NCI-H510A (cell line): Measurements from ENCODE around the gene CARMIL3.
"Not testable (repeated sequence)": the region's sequence is repeated elsewhere in the genome, so short reads cannot be mapped to it uniquely, and the experiment has no call there.

Experiments
- DNase-seq: peaks from one replicate; lab custom pipeline; 2025; lab: John Stamatoyannopoulos, UW

The CARMIL3 gene

DNA sequence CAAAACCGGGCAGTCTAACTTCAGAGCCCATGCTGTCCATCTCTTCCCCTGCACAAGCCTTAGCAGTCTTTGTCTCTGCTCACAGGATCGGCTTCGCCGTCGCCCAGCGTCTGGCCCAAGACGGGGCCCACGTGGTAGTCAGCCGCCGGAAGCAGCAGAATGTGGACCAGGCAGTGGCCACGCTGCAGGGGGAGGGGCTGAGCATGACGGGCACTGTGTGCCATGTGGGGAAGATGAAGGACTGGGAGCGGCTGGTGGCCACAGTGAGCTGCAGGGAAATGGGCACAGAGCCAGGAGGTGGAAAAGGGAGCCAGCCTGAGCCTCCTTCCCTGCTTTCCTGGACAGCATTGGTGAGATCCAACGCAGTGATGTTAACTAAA, 14.2 kb upstream of the CARMIL3 start:
- peak; percentile 32 for DNase-seq

DNA sequence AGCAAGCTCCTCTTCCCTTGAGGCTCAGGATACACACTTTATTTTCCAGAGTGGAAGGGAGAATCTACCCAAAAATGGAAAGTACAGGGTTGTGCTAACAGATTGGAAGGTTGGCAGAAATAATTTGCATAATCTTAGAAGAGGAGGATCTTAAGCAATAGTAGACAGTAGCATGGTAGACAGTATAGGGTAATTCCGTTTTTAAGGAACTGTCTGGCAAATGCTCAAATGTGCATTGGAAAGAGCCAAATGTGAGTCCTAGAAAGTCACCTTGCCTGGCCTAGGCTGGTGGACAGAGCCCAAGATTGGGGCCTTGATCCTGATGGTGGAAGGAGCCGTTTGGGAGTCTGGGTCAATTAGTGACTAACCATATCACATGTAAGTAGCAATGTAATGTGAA, 13.1 kb upstream of the CARMIL3 start:
- no peak for DNase-seq

DNA sequence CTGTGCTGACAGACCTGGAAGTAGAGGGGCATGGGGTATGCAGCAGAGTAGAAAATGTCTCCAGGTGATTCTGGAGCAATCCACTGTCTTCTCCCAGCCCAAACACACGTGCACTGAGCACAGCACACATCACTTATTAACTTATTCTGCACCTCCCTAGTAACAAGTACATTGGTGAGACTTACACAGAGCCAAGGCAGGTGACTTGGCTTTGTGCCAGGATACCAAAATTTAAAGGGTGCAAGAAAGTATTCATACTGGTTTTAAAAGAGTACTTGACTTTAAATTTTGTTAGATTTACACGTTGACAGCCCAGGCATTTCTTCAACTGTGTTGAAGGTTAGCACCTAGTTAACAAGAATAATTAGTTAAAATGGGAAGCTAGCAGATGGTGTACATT, 11.1 kb upstream of the CARMIL3 start:
- DNase-seq: no peak

DNA sequence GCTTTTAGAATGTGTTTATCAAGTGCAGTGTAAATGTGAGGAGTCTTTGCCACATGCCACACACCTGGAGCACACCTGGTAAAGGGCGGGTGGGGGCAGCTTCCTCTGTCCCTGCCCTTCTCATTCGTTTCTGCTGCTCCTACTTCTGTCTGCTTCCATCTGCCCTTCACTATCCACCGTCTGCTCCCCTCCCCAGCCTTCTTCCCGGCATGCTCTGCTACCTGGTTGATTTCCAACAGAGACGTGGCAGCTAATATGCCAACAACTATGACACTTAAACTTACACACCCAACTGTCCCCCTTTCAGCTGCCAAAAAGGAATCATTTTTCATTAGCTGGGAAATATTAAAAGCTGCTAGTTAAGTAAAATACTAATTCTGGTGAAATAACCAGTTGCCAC, 9.1 kb upstream of the CARMIL3 start:
- DNase-seq: peak; percentile 10

DNA sequence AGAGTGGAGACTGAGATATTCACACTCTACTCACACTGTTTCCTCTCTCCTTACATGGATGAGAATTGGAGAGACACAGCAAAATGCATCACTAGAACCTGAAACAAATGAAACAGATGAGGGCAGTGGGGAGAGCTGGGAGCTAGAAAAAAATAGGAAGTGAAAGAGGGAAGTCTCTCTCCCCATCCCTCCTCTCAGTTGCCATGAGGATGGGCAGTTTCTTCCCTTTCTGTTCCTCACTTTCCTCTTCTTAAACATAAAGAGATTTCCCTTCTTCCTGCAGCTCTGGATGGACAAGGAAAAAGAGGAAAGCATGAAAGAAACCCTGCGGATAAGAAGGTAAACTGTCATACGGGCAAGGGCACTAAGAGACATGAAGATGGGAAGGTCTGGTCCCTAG, 2.8 kb upstream of the CARMIL3 start:
- not testable (repeated sequence) for DNase-seq

DNA sequence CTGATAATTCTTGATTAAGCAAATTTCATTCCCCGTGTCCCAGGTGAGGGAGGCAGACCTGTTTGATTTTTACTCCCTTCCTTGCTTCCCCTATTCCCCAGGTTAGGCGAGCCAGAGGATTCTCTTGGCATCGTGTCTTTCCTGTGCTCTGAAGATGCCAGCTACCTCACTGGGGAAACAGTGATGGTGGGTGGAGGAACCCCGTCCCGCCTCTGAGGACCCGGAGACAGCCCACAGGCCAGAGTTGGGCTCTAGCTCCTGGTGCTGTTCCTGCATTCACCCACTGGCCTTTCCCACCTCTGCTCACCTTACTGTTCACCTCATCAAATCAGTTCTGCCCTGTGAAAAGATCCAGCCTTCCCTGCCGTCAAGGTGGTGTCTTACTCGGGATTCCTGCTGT, 1.1 kb upstream of the CARMIL3 start:
- DNase-seq: not testable (repeated sequence)

DNA sequence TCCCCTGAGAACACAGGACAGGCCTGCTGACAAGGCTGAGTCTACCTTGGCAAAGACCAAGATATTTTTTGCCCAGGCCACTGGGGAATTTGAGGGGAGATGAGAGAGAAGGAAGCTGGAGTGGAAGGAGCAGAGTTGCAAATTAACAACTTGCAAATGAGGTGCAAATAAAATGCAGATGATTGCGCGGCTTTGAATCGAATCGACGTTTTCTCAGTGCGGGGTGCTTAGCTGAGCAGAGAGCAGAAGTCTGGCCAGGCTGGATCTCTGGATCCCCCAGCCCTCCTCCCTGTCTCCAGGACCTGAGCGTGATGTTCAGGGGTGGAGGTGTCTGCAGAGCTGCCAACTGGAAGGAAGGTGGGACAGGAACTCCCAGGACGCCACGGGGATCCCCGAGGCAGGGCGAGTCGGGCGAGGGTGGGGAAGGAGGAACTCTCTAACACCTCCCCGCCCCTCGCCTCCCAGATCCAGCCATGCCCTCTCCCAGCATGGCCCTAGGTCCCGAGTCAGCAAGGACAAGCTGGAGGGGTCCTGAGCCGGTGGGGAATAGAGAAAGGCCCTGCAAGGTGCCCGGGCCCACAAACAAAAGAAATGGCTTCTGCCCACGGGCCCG, 527 bp upstream of the CARMIL3 start:
- no peak for DNase-seq

DNA sequence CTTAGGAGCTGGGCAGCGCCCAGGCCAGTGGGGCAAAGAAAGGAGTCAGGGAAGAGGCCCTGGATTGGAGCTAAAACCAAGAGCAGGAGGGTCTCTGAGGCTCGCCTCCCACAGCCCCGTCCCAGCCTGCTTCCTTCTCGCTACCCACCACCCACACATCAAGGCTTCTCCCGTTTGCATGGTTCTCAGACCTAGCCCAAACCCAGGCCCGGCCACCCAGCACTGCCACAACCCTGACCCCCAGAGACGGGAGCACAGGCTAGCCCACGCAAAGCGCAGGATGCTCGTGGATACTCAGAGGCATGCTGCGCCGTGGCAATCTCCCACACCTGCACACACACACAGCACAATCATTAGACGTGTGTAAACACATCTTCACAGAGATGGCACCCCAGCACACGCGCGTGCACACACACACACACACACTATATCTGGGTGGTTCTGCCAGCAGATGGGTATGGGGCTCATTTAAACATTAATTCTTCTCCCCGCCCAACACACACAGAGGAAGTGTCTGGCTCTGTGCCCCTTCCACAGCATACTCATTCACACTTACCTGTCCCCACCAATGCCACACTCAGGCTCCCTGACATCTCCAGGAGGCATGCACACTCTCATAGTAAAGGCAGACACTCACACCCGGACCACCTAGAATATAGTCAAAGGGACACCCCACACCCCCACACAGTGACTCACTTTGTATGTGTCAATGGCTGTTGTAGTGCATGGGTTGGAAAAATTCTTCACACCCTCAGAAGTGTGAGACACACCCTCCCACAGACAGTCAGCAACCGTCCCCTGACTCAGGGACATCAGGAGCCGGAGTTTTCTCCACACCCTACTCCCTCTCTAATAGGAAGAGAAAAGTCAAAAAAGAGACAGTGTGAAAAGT, 1.1 kb downstream of the CARMIL3 start:
- DNase-seq: no peak

DNA sequence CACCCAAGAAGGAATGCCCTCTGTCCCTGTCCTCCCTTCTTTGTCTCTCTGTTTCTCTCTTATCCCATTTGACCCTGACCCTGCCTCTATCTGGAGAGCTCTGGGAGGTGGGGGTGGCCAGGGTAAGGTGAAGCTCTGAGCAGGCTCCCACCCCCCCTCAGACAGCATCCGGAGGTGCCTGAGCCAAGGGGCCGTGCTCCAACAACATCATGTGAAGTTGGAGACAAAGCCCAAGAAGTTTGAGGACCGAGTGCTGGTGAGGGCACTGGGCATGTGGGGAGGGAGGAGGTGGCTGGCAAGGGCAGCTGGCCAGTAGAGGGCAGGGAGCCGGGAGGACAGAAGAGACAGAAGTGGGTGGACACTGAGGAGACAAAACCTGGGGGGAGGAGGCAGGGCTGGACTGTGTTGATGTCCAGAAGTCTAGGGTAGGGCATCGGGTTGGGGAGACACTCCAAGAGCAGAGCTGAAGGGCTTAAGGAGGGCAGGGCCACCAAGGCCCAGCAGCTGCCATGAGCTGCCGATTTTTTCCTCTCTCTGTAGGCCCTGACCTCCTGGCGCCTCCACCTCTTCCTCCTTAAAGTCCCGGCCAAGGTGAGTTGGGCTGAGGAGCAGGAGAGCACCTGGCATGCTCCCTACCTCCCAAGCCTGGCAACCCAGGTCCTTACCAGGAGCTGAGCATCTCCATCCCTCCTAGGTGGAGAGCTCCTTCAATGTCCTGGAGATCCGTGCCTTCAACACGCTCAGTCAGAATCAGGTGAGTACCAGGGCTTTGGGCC, 1.9 kb downstream of the CARMIL3 start:
- DNase-seq: no peak

DNA sequence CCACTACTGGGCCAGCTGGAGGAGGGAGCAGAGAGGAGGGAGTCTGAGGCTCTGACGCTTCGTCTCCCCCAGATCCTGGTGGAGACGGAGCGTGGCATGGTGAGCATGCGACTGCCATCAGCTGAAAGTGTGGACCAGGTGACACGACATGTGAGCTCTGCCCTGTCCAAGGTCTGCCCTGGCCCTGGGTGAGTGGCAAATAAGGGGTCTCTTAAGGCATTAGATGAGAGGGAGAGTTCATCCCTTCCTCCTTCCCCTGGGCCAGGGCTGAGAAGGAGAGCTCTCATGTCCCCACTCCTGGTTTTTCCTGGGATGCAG, 2.5 kb downstream of the CARMIL3 start:
- no peak for DNase-seq

DNA sequence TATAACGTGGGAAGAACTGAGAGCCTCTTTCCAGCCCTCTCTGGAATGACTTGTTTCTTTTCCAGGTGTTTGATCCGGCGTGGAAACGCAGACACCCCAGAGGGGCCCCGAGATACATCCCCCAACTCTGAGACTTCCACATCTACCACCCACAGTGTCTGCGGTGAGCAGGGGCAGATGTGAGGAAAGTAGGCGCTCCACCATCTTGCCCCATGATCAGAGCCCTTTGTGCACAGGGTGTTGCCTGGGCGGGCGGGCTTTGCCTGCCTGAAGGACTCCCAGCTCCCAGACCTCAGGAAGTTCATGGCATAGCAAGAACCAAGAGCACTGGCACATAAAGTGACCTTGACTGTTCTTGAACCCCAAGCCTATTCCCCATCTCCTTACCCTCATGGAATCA, 2.8 kb downstream of the CARMIL3 start:
- no peak for DNase-seq

DNA sequence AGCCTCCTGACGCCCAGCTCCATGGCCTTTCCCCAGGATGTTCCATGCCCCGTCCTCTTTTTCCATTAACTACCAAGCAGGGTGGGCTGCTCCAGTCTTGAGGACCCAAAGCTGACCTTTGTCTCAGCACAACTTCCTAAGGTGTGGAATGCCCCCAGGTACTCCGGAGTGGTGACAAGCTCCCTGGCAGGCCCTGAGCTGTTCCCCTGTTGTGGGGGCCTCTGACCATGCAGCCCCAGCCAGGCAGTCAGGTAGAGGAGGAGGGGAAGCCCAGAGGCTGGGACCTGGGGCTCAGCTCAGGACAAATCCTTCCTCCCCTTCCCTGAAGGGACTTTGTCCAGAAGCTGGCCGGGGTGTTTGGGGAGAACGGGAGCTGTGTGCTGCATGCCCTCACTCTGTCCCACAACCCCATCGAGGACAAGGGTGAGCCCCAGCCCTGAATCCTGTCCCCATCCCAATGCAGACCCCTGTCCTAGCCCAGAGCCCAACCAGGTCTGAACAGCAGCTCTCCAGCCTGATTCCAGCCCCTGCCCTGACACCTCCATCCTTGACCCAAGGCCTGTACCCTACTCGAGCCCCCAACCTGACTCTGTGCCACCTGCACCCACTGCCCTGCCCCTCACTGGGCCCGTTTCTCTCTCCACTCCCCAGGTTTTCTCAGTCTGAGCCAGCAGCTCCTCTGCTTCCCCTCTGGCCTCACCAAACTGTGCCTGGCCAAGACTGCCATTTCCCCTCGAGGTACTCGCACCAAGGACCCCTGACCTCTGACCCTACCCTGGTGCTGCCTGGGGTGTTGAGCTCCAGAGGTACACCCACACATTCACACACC, 4.4 kb downstream of the CARMIL3 start:
- DNase-seq: no peak

DNA sequence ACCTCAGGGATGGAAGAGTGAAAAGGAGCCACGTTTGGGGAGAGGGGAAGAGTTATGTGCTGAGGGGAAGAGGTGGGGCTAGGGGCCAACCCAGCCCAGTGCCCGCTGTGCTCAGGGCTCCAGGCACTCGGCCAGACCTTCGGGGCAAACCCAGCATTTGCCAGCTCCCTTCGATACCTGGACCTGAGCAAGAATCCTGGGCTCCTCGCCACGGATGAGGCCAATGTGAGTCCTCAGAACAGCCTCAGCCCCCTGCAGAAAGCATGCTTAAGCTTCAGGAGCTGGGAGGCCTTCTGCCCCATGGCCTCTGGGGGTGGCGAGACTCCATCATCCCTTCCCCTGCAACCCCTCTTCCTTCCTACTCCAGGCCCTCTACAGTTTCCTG, 5.0 kb downstream of the CARMIL3 start:
- no peak for DNase-seq

DNA sequence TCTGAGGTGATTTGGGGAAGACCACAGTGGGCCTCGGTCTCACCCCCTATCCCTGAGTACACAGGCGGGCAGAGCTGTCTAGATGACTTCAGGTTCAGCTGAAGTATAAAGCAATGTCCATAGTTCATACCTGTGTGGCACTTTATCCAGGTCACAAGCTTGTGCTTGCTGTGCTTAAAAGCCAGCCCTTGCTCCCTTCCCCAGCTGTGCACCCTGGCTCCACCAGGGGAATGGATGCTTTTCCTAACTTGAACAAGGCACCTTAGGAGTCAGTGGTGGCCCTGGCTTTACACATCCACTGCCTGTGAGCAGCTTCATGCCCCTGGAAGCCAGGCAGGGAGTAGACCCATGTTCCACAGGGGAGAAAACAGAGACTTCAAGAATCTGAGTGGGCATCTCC, 5.5 kb downstream of the CARMIL3 start:
- DNase-seq: no peak

DNA sequence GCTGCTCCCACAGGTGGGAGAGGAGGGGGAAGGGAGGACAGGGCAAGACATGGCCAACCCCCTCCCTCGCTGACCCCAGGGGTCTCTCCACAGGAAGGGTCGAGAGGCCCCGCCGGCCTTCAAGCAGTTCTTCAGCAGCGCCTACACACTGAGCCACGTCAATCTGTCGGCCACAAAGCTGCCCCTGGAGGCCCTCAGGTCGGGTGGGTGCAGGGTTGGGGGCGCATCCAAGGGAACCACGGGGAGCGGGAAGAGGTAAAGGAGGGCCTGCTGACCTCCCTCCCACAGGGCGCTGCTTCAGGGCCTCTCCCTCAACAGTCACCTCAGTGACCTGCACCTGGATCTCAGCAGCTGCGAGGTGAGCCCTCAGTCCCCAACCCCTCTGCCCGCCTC, 6.1 kb downstream of the CARMIL3 start:
- no peak for DNase-seq

DNA sequence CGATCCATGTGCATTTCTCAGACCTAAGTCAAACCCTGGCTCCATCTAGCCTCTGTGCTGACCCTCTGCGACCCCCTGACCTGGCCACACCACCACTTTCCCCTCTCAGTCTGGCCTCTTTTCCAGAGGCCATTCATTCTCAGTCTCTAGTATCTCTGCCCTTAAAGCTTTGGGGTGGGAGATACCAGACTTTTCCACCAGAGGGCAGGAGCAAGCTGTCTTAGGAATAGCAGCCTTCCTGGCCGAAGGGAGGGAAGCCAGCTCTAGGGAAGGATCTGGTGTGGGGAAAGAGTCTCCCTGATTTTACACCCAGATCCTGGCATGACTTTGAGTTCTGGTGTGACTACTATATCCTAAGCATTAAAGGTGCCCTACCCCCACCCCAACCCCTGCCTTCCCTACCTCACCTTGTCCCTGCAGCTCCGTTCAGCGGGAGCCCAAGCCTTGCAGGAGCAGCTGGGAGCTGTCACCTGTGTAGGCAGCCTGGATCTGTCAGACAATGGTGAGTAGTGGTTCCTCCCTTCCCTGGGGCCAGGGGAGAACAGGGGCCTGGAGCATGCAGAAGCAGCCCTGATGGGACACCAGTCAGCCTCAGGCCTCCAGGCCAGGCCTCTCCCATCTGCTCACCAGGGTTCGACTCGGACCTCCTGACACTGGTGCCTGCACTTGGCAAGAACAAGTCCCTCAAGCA, 6.6 kb downstream of the CARMIL3 start:
- DNase-seq: no peak

DNA sequence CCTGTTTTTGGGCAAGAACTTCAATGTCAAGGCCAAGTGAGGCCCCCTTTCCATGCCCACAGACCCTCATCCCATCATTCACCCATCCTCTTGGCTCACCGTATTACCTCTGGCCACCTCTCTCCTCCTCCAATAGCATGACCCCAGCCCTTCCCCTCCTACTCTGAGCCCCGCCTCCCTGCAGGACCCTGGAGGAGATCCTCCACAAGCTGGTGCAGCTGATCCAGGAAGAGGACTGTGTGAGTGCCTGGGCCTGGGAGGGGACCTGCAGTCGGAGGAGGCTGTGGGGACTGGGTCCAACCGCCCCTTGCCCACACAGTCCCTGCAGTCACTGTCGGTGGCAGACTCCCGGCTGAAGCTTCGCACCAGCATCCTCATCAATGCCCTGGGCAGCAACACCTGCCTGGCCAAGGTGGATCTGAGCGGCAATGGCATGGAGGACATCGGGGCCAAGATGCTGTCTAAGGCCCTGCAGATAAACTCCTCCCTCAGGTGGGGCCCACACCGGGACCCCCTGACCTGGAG, 7.2 kb downstream of the CARMIL3 start:
- no peak for DNase-seq

DNA sequence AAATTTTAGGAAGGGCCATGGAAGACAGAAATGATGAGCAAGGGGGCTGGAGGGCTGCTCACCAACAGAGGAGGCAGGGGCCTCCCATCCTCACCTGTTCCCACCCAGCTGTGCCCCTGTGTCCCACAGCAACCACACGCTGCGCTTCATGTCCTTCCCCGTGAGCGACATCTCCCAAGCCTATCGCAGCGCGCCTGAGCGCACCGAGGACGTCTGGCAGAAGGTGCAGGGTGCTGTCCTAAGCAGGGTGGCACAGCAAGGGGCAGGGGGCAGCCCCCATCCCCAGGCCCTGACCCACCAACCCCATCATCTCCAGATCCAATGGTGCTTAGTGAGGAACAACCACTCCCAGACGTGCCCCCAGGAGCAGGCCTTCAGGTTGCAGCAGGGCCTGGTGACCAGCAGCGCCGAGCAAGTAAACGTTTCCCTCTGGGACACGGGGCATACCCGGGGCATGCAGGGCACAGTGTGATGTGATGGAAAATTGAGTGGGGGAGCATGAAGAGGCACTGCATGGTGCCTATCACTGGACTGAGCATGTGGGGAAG, 8.1 kb downstream of the CARMIL3 start:
- no peak for DNase-seq

DNA sequence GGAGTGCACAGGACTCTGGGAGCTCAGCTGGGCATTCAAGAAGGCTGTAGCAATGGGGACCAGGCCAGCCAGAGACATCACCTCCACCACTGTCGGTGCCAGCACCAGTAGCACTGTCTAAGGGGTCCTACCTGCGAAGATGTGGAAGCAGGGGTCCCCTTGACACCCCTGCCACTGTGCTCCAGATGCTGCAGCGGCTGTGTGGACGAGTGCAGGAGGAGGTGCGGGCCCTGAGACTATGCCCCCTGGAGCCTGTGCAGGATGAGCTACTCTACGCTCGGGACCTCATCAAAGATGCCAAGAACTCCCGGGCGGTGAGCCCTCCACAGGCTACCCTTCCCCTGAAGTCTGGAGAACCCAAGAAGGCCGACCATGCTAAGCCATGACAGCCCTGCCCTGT, 8.6 kb downstream of the CARMIL3 start:
- DNase-seq: no peak

DNA sequence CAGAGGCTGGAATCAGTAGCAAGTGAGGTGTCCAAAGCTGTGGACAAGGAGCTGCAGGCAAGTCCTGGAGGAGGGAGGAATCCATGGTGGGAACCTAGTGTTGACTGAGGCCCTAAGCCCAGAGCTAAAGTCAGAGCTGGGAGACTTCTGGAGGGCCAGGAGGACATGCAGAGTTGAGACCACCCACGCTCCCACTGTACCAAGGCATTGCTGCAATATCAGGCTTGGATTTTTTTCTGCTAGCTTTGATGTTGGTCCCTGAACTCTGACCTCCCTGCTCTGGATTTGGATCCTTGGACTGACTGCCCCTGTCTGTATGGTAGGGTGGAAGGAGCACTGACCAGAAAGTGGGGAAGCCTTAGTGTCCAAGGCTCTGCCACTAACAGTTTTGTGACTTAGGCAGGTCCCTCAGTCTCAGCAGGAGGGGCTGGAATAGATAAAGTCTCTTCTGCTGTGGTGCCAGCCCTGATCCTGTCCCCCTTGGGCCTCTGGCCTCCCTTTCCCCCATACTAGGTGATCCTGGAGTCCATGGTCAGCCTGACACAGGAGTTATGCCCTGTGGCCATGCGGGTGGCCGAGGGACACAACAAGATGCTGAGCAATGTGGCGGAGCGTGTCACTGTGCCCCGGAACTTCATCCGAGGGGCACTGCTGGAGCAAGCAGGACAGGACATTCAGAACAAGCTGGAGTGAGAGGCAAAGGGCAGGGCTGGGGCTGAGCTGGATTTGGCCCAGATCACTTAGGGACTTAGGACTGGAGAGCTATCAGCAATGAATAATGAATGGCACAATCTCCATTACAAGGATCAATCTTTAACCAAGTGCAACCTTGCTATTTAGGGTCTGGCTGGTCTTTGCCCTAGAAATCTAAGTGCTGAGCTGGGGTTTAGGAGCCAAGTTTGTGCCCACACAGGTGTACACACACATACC, 9.4 kb downstream of the CARMIL3 start:
- no peak for DNase-seq
